IPS-18c (cell line): Measurements from ENCODE around the gene RNASEL.
A peak's percentile ranks its signal among the peaks of the same experiment; 100 is the strongest.

Experiments
- H3K4me3 ChIP-seq: 2 replicates; pipeline ENCODE4 v1.7.0; 2013; ENCODE audit warnings: low read depth, mild to moderate bottlenecking, low read length, moderate library complexity; ENCODE audit not compliant: insufficient read depth
- H3K9me3 ChIP-seq: one replicate; pipeline ENCODE4 v1.6.1; 2013; ENCODE audit warnings: mild to moderate bottlenecking, low read length, moderate library complexity; ENCODE audit not compliant: control insufficient read depth, insufficient read depth

The RNASEL gene

DNA sequence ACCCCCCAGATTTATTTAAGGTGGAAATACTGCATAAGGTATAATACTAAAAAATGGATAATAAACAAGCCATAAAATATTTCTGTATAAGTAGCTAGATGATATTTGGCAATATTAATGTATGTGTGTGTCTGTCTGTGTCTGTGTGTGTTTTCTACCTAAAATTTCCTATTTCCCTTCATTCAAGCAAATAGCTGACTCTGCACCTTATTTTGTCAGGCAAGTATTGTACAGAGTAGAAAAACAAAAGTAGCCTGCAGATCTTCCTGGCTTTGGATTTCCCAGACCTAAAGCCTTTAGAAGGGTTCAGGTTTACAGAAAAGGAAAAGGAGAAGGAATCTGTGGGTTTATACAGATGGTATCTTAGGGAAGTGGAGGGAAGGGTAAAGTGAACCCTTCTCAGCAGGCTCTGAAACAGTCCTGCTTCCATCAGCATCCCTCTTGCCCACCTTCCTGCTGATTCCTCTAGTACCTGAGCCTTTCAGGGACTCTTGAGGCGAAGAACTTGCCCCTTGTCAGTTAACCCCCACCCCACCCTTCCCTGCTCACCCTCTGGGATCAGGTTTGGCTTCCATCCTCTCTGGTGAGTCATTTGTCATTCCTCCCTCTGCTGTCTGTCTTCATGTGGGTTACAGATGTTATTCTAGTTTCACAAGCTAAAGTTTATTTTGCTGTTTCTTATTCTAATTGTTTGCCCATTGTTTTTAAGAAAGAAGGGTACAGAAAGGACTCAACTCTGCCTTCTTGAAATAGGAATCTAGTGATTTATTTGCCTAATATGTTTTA, 36.9 kb upstream of the RNASEL start:
- H3K4me3 ChIP-seq = no peak overlapping the region

DNA sequence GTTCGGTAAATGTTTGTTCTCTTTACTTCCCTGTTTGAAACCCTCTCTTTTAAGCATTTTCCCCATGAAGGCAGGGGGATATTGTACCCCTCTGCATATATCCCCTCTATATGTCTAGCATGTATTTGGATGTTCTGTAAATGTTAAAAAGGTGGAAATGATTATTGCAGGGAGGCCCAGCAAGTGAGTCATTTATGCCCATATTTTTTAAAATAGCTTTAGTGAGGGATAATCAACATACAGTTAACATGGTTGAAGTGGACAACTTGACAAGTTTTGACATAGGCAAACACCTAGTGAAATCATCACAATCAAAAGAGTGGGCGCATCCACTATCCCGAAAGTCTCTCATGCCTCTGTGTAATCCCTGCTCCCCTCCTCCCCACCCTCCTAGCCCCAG, 36.0 kb upstream of the RNASEL start:
- Histone ChIP-seq H3K4me3 (no peak overlapping the region), H3K9me3 (no peaks in the 10 kb centered on the region)

More for the DNA sequence above, 36.9 kb upstream of the RNASEL start:
- no peaks in the 10 kb centered on the region for H3K9me3 ChIP-seq

DNA sequence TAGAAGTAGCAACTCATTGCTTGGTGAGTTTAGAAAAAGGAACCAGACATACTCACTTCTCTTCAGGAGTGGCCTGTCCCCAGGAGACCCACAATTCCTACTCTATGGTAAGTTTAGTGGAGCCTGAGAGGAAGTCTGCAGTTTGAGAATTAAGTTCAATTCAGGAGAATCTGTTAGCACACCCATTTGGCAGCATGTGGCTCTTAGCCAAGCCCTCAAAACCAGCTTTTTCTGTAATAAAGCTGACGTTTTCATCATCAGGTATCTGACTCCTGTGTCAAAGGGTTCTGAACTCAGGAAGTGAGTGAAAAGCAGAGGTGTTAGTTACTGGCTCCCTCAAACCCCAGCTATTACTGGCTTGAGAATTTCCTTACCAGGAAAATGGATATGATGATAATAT, 35.5 kb upstream of the RNASEL start:
- Histone ChIP-seq H3K4me3 (no peak overlapping the region), H3K9me3 (no peaks in the 10 kb centered on the region)

DNA sequence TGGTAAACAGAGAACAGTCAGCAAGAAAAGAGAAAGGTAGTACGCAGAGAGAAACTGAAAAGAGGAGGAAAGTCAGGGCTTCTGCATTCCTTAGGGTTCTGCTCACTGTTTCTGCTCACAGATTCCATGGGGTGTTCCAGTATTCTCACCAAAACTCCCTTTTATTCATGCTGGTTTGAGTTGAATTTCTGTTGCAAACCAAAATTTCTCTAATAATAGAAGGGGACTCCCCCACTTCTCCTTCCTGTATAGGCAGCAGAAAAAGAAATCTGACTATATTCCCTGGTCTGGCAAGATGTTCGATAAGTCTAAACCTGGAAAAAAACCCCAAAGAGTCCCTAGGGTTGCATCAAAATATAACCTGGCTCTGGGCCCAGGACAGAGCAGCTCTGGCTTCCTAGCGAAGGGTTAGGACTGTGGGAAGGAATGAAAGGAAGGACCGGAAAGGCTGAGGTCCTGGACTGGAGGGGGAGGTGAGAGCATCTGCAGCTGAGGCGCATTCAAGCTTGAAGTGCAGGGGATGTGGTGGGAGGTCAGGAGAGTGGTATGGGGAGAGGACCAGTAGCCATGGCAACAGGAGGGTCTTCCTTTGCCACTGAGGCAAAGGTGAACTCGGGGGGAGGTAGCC, 34.0 kb upstream of the RNASEL start:
- Histone ChIP-seq H3K9me3 (no peaks in the 10 kb centered on the region), H3K4me3 (no peak overlapping the region)

DNA sequence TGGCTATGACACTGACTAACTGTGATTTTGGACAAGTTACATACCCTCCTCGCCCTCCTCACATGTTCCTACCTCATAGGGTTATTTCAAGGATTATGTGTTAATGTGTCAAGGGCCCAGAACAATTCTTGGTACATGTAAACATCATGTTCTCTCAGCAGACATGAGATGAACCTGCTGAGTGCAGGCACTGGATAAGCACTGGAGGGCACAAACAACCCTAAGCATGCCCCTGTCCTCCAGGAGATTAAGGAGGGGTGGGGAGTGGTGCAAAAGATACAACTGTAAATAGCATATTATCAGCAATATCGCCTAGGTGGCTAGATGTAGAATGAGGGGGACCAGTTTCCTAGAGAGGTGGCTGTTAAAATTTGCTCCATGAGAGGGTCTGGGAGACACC, 32.9 kb upstream of the RNASEL start:
- H3K4me3 ChIP-seq = no peak overlapping the region
- H3K9me3 ChIP-seq = no peaks in the 10 kb centered on the region

DNA sequence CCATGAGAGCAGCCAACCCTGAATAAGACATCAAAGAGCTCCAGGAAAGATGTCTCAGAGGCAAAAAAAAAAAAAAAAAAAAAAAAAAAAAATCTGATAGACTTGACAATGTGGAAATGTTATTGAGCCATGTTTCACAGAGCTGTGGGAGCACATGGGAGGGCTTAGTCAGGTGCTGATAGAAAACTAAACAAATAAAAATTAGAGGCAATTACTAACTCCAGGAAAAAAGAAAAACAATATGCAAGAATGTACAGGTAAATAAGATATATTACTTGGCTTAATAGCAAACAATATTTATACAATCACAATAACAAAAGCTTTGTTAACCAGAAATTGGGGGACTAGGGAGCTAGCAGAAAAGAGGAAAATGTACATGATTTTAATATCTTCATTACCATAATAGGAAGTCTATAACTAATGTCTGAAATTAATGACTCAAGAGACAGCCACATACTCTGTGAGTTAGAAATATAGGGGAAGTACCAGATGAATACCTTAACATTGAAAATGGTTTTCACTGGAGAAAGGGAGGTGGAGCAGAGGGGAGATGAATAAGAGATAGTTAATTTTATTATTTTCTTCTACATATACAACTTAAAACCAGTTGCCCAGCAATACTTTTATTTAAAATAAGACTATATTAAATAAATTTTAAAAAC, 32.0 kb upstream of the RNASEL start:
- H3K9me3 ChIP-seq = no peaks in the 10 kb centered on the region
- H3K4me3 ChIP-seq = no peak overlapping the region

DNA sequence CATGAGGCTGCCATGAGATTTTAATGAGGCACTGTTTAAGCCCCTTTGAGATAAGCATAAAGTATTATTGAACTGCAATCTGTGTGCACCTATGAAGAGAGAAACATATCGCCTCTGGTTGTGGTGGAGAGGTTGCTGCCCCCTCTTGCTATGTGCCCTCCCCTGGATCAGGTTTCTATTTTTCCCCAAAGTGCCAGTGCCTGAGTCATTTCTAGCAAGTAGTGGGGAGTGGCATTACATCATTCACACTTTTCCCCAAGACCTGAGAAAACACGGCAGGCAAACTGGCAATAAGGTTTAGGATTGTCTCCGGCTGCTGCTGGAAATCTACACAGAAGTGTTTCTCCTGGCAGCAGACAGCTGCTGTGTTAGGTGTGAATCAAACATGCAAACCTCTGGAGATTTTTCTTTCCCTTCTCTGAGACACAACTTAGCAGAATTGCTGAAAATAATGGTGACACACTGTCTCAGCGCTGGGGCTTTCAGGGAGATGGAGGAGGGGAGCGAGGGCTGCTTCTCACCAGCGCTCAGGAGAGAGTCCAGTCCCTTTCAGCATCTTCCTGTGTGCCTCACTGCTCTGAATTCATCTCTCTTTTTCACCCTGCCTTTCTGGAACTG, 28.8 kb upstream of the RNASEL start:
- no peaks in the 10 kb centered on the region for H3K9me3 ChIP-seq
- H3K4me3 ChIP-seq = no peak overlapping the region

DNA sequence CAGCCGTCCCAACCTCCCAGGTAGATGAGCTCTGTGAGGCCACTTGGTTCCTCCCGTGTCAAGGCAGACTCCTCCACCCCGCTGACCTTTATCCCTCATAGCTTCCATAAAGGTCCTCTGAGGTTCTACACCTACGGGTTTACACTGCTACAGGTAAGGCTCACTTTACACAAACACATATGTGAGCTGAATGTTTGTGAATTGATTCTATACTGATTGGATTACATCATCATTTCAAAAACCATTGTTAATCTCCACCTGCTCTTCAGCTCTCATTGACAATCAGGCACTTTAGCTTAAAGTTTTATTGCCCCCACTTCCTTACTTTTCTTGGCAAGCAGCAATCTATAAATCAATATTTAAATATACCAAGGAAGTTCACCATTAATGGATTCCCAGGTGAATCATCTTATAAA, 28.0 kb upstream of the RNASEL start:
- Histone ChIP-seq H3K4me3 (no peak overlapping the region), H3K9me3 (no peaks in the 10 kb centered on the region)

DNA sequence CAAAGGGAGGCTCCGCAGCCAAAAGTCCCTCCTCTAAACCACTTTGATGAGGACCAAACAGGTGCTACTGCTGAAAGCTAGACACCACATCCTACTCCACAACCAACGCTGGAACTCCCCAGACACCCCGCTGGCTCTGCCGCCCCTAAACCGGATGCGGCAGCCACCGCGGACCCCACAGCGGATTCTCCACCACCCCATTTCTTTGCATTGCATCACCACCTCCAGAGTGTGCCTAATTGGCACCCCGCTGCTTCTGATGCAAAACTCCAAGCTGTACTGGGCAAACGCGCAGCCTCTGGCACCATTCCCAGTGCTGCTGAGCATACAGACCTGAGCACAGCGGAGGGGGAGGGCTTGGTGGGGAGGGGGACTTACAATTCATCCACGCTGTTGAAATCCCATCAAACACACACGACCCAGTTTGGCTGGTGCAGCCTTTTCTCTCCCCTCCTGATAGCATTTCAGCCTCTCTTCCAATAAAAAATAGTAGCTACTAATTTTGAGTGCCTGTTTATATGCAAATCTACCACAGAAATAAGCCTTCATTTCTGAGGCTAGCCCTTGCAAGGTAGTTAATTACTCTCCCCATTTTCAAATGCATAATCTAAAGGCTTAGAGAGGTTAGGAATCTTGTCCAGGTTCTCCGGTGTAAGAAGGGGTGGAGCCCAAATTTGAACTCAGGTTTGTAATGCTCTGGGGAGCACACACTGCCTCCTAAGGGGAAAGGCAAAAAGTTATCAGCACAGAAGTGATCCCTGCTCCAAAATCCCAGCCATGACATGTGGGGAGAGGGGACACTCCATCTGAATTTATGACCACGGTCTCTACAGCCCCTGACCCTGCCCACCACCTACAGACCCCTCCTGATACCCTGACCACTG, 27.3 kb upstream of the RNASEL start:
- H3K4me3 ChIP-seq = peak overlapping the region; percentile 30; the same call in 1 of the 2 replicates
- H3K9me3 ChIP-seq = no peaks in the 10 kb centered on the region

DNA sequence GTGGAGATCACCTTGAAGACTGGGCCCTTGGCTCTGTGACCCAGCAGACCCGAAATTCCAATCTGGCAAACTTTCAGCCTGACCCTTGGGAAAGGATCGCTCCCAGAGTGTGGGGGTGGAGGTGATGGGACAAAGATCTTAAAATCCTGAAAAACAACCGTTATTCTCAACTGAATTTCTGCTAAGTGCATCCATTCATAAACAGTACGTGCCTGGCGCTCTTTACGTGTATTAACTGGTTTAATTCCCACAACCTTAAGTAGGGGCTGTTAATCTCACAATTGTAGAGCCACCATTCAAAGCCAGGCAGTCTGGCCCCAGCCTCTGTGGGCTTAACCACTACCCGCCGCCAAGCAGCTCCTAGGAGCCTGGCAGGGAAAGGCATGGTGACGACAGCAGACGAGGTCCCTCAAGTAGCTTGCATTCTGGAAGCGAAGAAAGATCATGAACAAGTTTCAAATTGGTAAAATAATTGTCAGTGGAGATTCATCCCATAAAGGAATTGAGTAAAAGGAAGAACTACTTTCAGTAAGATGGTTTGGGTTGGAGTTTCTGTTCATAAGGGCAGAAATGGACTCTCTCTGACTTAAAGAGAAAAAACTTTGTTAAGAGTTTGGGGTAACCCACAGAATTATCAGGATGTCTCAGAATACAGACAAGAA, 26.5 kb upstream of the RNASEL start:
- no peaks in the 10 kb centered on the region for H3K9me3 ChIP-seq
- peak overlapping the region; percentile 41; the same call in 1 of the 2 replicates for H3K4me3 ChIP-seq

DNA sequence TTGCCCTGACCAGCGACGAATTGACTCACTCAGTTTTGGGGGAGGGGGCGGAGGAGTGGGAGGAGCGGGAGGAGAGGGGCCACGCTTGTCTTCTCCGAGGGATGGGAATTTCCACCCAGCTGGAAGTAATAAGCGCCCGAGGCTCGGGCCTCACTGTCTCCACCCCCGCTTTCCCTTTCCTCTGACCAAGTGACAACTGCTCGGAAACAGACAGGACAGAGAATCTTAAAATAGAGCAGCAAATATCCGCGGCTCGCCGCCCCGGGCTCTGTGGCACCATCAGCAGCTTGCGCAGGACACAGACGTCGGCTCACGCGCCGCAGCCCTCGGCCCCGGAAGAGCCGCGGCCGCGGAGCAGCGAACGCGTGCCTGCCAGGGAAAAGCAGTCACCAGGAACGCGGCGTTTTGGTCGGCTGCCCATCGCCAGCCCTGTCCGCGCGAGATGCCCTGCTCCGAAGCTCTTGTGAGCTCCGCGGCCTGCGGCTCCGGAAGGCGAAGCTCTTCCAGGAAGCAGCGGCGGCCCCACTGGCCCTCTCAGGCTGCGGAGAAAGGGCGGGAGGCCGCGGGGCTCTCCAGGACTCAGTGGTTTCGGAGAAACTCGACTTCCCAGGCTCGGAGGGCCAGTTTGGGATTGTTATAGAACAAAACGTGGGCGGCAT, 25.9 kb upstream of the RNASEL start:
- Histone ChIP-seq H3K4me3 (peak overlapping the region; percentile 41), H3K9me3 (no peaks in the 10 kb centered on the region)

DNA sequence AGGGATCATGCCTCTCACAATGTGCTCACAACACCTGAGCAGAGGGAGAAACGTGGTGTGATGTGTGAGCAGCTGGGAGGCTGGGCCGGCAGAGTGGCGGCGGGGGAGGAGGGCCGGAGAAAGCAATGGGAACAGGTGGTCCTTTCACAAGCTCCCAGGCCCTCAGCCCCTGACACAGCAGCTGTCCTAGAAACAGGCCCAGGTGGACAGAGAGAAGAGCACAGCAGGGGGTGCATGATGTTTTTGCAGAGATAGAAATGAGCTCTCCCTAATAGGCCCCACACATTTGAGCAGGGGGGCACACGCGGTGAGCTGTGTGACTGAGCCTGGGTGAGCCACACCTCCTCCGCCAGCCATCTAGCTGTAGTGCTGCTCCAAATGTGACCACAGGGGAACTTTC, 22.7 kb upstream of the RNASEL start:
- H3K9me3 ChIP-seq = no peaks in the 10 kb centered on the region
- no peak overlapping the region for H3K4me3 ChIP-seq

DNA sequence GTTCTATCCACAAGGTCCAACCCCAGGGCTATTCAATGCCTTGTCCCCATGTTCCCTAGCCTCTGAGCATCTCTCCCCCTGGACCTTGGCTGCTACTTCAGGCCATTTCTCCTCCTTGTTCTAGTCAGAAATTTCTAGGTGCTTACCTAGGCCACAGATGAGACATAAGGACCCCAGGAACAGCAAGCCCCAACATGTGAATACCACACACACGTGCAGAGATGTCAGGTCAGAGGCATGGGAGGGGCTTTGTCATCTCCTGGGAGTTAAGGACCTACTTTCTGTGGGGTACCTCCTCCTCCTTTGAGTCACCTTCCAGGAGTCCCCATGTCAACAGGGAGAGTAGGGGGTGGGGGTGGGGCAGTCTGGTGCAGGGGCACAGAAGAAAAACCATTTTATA, 22.3 kb upstream of the RNASEL start:
- Histone ChIP-seq H3K4me3 (no peak overlapping the region), H3K9me3 (no peaks in the 10 kb centered on the region)

DNA sequence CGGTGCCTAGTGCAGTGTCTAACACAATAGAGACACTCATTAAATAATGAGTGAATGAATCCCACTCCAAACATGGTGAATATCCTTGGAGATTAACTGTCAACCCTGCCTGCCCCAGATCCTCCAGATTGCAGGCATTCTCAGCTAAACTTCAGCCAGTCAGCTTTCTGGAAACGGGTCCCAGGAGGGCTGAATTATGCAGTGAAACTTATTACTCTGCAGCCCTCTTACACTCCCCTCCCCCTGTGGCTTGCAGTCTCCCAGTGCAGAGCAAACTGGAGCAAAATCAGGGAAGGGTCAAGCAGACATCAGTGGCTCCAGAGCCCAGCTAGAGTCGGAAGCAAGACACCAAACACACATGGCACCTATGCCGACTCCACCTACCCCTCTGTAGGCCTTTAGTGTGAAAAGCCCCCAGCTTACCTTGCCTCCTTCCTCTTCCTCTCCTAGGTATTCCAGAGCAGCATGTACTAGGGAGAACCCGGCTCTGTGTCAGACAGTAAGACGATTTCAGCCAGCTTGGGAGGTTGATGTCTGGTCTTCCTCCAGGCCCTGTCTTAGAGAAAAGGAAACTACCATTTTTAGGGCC, 21.6 kb upstream of the RNASEL start:
- H3K9me3 ChIP-seq = no peaks in the 10 kb centered on the region
- H3K4me3 ChIP-seq = no peak overlapping the region

DNA sequence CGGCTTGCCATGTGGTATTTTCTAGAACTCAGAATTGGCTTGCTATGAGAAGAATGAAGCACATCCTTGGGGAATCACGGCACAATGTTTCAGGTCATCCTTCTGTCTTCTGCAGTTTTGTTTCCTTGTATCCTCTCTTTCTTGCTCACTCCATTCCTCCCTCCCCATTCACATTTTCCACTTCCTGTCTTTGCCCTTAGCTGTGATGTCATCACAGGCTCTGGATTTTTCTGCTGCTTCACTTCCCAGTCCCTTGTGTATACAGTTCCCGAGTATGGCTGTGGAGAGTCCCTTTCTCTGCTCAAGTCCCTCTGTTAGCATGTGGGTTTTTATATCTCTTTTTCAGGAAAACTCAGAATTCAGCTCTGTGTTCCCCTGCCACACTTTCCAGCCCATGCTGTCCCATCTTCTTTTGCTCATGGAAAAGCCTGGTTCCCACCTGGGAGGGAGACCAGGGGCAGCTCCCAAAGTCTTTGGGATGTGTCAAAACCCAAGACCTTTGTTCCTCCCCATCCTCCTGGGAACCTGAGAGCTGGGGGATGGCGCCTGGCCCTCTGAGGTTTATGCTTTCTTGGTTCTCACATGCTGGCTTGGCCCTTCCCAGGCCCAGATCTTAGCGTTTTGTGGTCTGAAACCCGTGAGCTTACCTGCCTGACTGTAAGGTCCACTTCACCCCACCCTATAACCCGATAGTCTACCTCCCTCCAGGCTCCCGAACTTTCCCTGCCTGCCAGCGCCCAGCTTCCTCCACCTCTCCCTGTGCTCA, 20.0 kb upstream of the RNASEL start:
- Histone ChIP-seq H3K9me3 (no peaks in the 10 kb centered on the region), H3K4me3 (no peak overlapping the region)
